ENCODE results near the gene DCUN1D3. TPM values are rescaled to one million over a fixed set of nuclear protein-coding genes. Genes with fewer than 3 reads are reported as not detected.

The DCUN1D3 gene
- total RNA-seq, 1 experiment from 2014 or later, result 5.3 TPM

DNA sequence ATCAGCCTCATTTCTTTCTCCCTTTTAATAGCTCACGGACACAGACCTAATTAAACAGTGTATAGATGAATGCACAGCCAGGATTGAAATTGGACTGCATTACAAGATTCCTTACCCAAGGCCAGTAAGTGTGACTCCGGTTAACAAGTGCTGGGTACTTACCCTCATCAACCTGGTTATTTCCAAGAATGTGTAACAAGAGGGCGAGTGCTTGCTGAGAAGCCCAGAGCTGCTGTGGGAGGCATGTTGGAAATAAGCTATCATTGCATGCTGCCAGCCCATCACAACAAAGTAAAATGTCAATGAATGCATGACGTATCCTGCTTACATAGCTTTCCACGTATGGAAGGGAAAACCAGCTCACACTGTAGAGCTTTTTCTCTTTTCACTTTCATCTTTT lies 19.9 kb upstream of the DCUN1D3 start:
- DNase-seq (ENCODE audit: low read depth), result no peak

DNA sequence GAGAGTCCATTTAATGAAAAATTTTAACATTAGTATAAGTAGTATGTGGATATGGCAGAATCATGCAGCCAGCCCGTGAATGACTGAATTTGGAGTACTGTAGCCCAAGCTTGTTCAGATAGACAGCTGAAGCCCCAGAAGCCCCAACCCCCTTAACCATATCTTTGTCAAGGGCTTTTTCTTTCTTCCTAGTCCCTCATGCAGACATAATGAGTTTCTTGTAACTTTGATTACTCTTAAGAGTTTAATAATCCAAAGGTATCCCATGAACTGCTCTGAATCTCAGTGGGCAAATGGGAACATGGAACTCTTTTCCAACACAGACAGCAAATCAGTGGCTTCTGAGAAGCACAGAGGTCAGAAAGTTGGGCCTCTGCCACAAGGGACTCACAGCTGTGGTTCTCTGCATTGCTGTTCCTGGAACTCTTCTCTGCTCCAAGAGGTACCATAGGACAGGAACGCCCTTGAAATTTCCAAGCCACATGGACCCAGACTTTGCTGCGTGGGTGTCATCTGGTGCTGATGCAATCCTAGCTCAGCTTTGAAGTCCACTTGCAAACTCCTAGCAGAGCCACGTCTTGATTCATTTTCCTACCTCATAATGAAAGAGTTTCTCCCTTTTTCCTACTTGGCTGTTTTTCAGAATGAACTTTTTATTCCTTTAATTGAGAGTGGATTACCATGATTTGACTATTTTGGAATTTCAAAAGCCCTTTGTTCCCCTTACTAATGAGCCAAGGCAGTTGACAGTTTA lies 18.5 kb upstream of the DCUN1D3 start:
- DNase-seq (ENCODE audit: low read depth), result peak; percentile 85

DNA sequence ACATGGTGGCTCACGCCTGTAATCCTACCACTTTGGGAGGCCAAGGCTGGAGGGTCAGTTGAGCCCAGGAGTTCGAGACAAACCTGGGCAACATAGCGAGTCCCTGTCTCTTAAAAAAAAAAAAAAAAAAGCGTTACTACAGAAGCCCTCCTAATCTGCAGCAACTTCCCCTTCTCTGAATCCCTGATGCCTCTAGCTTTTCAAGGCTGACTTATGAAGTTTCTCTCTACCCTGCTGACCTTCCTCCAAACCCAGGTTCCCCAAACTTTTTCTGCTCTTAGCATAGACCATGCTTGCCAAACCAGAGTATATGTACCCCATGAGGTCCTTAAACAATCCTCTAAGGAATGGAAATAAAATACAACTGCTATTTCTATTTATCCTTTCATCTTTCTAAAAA lies 16.8 kb upstream of the DCUN1D3 start:
- DNase-seq (ENCODE audit: low read depth), result no peak

DNA sequence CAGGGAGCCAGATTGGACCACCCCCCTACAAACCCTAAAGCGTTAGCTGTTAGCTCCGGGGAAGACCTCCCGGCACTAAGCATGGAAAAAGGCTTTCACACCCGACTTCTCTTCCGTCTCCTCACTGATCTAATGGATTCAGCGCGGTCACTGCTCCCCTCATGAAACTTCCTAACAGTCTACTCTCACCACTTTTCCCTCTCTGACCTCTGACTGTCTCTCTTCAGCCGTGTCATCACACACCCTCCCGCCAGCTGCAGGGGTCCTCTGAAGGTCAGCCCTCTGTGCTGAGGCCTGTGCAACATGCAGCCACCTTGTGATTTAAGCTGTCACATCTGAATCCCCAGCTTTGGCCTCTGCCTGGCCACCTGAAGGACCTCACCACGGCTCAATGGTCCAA lies 16.1 kb upstream of the DCUN1D3 start:
- DNase-seq (ENCODE audit: low read depth), result no peak

DNA sequence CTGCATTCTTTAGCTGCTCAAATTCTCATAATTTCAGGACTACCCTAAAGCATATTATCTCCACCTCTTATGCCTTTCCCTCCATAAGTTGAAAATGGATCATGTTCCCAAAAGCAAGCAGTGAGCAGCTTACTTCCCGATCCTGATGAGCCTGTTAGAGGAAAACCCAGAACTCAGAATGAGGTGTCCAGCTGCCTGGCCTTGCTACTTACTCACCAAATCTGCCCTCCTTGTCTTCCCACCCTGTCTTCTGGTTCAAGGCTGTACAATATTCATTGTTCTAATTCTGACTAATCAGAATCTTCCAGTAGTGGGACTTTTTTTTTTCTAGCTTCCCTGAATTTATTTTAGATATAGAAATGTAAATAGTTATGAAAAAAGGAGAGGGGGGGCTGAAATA lies 11.2 kb upstream of the DCUN1D3 start:
- peak; percentile 50 for DNase-seq (ENCODE audit: low read depth)

DNA sequence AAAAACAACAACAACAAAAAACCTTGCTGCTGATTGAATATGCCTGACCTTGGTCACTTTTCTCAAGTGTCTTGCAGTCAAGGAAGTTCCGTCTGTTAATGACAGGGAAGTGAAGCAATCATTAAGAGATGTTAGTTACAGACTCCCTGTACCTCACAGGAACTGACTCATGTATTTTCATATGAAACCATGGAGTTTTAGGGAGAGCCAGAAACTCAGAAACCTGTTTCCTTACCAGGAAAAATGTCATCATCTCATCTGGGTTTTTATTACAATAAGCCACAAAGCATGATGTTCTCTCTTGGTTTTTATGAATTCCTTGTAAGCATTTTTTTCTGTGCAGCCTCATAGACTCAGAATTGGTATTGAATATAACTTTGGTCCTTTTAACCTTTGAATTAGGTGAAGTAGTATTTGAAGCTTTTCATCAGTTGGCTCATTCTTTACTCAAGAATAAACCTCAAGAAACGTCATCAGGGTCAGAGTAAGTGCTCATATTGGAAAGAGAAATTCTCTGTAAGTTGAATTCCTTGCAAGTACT lies 10.7 kb upstream of the DCUN1D3 start:
- peak; percentile 83 for DNase-seq (ENCODE audit: low read depth)

DNA sequence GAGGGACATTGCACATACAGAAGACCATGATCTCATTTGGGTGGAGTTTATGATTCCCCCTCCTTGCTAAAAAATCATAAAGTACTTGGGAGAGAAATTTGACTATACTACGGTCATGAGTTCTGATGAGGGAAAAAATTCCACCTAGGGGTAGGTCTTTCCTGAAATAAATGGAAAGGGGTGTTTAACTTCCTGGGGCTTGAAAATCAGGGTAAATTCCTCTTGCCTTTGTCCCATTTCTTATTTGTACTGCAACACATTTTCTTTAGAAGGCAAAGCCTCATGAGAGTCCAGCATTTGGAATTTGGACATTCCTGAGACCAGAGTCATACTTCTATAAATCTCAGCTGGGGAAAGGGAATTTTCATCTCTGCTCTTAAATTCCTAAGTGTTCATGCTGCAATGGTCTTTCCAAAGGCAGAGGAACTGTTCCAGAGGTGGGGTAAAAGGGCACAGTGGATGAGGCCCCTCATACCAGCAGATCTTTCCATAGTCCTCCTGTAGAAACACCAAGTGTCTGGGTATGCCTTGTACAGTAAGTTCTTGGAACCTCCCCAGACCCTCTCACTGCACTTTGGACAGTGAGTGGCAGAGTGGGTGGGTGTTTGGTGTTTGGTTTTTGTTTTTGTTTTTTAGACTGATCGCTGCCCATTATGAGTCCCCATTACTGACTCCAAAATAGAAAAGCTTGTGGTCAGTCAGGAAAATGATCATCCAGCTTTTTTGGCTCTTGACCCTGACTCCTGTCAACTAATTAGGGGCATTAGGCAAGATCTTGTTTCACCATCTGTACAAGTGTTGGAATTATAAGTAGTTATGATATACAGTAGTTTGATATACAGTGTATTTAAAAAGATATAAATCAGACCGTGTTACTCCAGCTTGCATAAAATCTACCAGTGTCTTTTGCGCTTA lies 6.4 kb upstream of the DCUN1D3 start:
- peak; percentile 81 for DNase-seq (ENCODE audit: low read depth)

DNA sequence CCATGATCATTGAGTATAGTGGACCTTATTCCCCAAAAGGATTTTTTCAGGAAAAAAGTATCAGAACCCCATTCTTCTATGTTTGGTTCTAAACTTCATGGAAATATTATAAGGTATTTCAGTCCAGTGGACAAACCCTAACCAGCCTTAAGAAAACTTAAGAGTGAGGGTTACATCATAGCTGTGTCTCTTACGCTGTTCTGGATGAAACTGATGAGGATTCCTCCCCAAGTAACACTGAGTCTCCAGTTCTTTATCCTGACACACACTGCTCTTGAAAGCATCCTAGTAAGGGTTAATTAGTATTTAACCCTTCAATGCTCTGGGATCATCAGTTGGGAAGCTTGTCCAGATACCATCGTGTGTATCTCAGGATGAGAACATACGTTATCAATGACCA lies 5.4 kb upstream of the DCUN1D3 start:
- DNase-seq (ENCODE audit: low read depth), result no peak

DNA sequence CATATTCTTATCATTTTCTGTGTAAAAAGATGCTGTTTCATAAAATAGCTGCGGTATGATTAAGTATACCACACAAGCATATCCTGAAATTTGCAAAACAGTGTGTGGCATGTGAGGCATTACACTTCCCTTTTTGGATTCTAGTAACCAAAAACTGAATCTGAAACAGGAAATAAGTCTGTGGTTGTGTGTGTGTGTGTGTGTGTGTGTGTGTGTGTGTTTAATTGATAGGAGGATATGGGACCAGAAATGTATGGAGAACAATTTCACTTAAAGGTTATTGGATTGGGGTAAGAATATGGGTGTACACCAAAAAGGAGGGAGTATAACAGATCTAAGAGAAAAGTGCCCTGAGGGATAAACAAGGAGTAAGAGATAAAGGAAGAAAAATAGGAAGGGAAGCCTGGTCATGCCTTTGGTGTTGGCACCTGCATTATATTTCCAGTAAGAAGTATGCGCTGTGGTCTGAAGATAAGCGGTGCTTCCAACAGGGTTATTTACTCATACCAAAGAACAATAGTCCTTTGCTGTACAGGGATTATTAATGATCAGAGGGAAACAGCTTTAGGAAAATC lies 4.4 kb upstream of the DCUN1D3 start:
- peak; percentile 80 for DNase-seq (ENCODE audit: low read depth)

DNA sequence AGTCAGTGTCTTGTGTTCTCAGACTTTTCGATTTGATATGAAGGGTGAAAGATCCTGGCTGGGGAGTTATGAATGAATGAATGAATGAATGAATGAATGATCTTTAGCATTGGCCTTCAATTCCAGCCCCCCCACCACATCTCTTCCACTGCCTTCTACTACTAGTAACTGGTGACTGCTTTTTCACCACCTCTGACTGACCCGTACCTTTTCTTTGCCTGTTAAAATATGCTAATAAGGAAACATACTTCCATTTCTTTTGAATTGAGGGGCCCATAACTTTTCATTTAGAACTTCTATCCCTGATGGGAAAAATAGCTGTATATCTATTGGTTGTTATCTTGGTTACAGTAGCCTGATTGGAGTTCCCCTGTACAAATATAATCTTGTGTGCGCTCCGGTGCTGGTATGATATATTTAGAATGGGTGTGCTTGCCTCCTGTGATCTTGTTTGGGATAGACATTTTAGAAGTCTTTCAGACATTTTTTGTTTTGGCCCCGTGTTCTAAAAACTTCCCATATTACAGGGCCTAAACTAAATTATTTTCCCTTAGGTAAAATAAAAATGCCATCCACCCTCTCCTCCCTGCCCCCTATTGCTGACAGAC lies 3.8 kb upstream of the DCUN1D3 start:
- no peak for DNase-seq (ENCODE audit: low read depth)

DNA sequence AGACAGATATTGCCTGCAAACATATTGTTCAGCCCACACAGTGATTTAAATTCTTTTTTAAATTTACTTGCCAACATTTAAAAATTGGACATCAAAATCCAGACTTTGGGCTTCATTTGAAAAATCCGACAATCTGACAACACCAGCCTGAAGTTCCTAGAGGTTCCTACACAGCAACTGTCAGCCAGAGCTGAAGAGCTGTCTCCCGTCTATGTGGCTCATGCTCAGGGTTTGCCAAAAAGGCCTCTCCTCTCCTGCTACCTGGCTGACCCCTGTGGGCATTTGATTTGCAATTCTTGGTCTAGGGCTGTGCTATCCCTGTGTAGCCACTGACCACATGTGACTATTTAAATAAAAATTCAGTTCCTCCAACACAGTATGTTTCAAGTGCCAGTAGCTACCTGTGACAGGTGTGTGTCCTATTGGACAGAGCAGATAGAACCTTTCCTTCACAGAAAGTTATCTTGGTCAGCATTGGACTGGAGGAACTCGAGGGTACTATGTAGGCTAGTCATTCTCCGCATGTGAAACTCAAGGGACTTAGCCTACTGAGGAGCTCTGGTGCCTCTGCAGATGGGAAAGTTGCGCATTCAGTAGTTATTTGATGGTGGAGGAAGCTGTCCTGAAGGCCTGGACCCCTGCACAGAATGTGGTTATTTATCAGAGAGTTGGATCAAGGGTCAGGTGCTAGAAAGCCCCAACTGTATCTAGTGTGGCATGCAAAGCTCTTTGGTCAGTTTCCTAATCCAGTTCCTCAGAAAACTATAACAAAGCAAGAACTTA lies 3.1 kb upstream of the DCUN1D3 start:
- DNase-seq (ENCODE audit: low read depth), result peak; percentile 38

DNA sequence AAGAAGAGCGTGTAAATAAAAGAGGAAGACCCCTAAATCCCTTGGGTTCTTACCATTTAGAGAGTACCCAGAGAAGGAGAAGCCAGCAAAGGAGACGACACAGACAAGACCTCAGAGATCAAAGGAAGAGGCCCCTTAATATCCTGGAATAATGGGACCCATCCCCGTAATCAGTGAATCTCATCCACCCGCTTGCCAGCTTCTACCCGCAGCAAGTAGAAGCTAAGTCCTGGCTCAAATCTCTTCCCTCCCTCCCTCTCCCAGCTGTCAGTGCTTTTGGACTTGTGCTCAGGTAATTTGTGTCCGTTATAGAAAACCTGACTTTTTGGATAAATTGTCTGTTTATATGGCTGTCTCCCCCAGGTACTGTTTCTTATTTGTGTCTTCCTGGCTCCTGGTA lies 2.3 kb upstream of the DCUN1D3 start:
- no peak for DNase-seq (ENCODE audit: low read depth)

DNA sequence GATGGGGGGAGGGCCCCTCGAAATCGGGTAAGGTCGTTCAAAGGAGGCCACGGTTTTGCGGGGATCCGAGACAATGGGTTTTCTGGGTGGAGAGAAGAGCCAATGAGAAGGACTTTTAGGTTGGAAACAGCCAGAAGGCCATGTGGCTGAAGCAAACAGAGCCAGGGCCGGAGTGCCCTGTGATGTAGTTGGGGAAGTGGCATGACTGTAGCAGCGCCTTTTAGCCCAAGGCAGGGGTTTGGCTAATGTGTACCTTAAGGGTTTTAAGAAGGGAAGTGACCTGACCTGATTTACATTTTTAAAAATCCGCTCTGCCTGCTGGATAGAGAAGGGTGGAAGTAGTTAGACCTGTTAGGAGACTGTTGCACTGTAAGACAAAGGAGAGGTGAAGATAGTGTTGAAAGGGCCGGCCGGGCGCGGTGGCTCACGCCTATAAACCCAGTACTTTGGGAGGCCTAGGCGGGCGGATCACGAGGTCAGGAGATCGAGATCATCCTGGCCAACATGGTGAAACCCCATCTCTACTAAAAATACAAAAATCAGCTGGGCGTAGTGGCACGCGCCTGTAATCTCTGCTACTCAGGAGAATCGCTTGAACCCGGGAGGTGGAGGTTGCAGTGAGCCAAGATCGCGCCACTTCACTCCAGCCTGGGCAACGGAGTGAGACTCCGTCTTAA lies 1.4 kb upstream of the DCUN1D3 start:
- DNase-seq (ENCODE audit: low read depth), result peak; percentile 52

DNA sequence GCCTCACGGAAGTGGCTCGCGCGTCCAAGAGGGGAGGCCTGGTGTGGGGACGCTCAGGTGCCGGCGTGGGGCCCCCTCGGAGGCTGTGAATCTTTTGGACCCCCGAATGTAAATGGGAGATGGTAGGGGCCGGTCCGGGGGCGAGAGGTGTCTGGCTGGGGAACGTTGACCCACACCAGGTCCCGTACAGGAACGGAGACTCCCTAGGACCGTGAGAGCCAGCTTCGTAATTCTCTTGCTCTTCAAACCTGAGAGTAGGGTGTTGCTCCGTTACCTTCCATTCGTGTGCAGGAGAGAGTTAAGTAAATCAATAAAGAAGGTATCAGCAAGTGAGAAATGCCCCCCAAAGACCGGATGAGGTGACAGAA lies 894 bp upstream of the DCUN1D3 start:
- no peak for DNase-seq (ENCODE audit: low read depth)

DNA sequence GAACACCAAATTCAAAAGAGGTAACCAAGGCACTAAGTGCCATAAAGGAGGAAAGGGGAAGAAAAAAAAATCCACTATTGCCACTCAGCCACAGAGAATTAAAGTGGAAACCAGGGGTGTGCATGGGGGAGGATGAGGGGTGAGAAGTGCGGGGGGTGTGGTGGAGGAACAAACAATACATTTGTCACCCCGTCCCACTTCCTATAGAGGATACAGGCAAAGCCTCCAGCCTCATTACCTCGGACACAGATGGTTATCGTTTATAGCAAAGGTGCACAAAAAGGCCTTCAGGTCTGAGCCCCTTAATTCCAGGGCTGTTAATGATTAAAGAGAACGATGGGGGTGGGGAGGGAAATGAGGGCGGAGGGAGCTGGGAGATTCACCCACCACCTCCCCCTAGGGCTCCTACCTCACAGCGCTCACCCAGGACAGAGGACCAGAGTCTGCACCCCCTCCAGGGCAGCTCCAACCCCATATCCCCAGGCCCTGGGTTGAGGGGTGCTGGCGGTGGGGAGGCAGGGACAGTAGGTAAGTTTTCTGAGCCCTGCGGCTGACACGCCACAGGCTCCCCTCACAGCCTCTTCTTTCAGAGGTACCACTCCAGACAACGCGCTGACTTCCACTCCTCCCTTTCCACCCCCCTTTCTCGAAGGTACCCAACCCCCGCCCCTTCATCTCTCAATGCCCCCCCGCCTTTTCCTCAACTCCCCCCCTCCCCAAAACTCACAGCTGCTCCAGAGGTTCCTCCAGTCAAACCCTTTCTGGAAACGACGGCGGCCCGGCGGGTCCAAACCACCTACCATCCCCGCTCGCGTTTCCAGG lies 470 bp downstream of the DCUN1D3 start:
- no peak for DNase-seq (ENCODE audit: low read depth)

DNA sequence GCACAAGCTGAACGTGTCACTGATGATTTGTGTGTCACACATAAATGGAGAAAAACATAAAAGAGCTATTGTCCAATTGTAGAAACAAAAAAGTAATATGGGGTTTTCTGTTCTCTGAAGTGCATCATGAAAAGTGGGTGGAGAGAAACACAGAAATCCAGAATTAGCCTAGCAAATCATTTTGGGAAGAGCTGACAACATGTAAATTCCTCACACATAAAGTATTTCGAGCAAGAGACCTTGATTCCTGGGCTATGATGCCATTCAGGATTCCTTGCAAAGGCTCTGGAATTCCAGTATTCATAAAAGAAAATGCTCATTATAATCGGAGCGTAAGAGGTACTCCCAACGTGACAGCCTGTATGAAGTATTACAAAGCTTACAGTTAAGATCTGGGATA lies 1.1 kb downstream of the DCUN1D3 start:
- DNase-seq (ENCODE audit: low read depth), result peak; percentile 27

DNA sequence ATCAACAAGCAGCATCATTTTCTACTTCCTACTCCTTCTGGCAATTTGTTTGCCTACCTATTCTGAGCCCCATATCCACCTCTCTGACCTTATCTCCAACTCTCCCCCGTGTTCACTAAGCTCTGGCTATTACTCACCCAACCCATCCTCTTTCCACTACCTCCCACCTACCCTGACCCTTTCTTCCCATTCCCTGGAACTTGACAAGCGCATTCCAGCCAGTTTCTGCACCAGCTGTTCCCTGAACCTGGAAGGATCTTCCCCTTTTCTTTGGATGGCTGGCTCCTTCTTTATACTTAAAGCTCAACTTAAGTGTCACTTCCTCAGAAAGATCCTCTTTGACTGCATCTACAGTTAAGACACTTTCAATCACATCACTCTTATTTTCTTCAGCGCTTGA lies 2.2 kb downstream of the DCUN1D3 start:
- no peak for DNase-seq (ENCODE audit: low read depth)

DNA sequence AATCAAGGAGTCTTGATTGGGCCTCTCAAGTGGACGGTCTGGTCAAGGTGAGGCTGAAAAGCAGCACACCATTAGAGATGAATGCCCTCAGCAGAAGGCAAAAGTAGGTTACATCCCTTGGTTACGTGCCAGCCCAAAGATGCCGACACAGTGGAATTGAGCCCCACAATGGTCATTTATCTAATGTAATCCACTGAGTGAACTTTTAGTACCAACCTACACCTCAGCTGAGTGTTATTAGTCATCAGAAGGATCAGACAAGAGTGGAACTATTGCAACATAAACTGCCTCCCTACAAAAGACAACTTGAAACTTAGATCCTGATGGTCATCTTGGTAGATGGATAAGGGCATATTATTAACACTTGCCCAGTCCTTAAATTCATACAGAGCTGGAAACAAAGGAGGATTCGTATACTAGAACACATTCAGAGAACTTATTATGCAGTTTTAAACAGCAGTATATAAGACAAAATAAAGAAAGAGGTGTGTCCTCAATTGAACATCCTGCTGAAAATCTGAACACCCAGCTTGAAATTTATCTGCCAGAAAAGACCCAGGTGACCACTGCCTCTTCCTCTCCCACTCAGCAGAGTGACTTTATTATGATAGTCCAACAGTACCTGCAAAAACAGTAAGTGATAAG lies 2.8 kb downstream of the DCUN1D3 start:
- peak; percentile 50 for DNase-seq (ENCODE audit: low read depth)

DNA sequence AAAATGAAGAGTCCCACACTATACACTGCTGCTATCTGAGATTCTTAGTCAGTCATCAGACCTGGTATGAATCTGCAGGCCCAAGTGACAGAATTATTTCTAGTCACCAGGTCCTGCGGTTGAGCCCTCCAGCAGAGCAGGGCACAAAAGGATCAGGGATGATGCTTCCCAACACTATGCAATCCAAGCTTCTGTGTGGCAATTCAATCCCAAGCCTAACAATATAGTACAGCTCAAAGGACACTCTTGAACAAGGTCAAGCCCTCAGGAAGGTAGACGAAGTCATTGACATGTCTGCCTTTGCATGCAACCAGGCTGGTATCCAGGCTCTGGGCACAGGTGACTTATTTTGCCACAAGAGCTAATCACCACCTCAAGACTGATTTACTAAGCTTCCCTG lies 5.8 kb downstream of the DCUN1D3 start:
- DNase-seq (ENCODE audit: low read depth), result no peak
